K562 (cell line): ENCODE data around the gene EGFR. TPM values are rescaled to one million over a fixed set of nuclear protein-coding genes. Genes with fewer than 3 reads are reported as not detected.

Experiments
- ATAC-seq: fragments of 200-7000 bp; cut with Tn5 transposase; 3 replicates; pipeline ENCODE4 v1.9.1; 2020; ENCODE audit warnings: moderate library complexity
- BruUV-seq: library from RNA; stranded (reverse); fragments of 400-500 nt; replicated peaks from 2 replicates; lab custom pipeline; 2021; lab: Mats Ljungman, UMichigan
- CTCF ChIA-PET: fragments of 300-600 bp; formaldehyde crosslinking; extraction: SDS; loops from one replicate; lab custom pipeline; 2021; ENCODE audit warnings: low intra/inter-chr PET ratio; lab: Yijun Ruan, JAX
- POLR2A ChIA-PET: fragments of 300-600, 350-650 bp; sonication (Branson Sonifier 250); formaldehyde crosslinking; extraction: SDS; loops from one replicate; lab custom pipeline; 2021; ENCODE audit warnings: antibody characterized with exemption, inconsistent platforms; lab: Yijun Ruan, JAX
- DNase-seq, 4 experiments: peaks; one replicate each; pipeline versions ENCODE4 v3.0.0 to v3.0.0-alpha.2; 2011 to 2018; ENCODE audit warnings: low spot score in 3 of 4, mixed read lengths in 3 of 4; ENCODE audit errors: extremely low read depth in 1 of 4
- FAIRE-seq: peaks from 2 replicates; lab custom pipeline; 2011; peaks lifted over from hg19 to GRCh38; lab: Jason Lieb, UNC
- H2AFZ ChIP-seq: 2 replicates; pipeline ENCODE4 v1.6.0; 2011; ENCODE audit warnings: low read depth, low read length, control low read depth, inconsistent platforms
- H3K27ac ChIP-seq: fragments of 200-600 bp; 3 replicates; pipeline ENCODE4 v1.8.0; 2011; ENCODE audit warnings: low read depth, mild to moderate bottlenecking, control low read depth, inconsistent platforms, low read length, moderate library complexity, mixed read lengths; ENCODE audit errors: extremely low read depth
- H3K27me3 ChIP-seq, 2 experiments: fragments of 300-600 bp in 1 of 2; 2 replicates in 1 of 2; 3 replicates in 1 of 2; pipeline versions ENCODE4 v1.6.0 to v1.8.0; 2011; ENCODE audit warnings: inconsistent platforms in 2 of 2, low read length in 2 of 2, mild to moderate bottlenecking in 1 of 2, mixed read lengths in 1 of 2, moderate library complexity in 1 of 2; ENCODE audit not compliant: control insufficient read depth in 2 of 2, insufficient read depth in 2 of 2
- H3K36me3 ChIP-seq: fragments of 300-600 bp; 3 replicates; pipeline ENCODE4 v1.8.0; 2011; ENCODE audit warnings: mild to moderate bottlenecking, low read length, inconsistent platforms; ENCODE audit not compliant: control insufficient read depth, insufficient read depth
- H3K4me1 ChIP-seq, 2 experiments: fragments of 200-600 bp in 1 of 2; replicated peaks in 1 of 2; 2 replicates in 1 of 2; 3 replicates in 1 of 2; pipeline versions ENCODE4 v1.5.1 to v1.8.0; 2011; ENCODE audit warnings: inconsistent platforms in 2 of 2, low read length in 2 of 2, mild to moderate bottlenecking in 1 of 2, mixed read lengths in 1 of 2, moderate library complexity in 1 of 2; ENCODE audit not compliant: control insufficient read depth in 2 of 2, insufficient read depth in 2 of 2
- H3K4me2 ChIP-seq: 2 replicates; pipeline ENCODE4 v1.6.1; 2011; ENCODE audit warnings: low read length, control low read depth, inconsistent platforms, mixed read lengths; ENCODE audit not compliant: insufficient read depth
- H3K4me3 ChIP-seq: fragments of 200-600 bp; sonication (generic), shearing (Covaris generic); 2 replicates; pipeline ENCODE4 v1.5.1; 2016; ENCODE audit warnings: control low read depth, inconsistent platforms
- H3K79me2 ChIP-seq: fragments of 200-600 bp; 3 replicates; pipeline ENCODE4 v1.8.0; 2011; ENCODE audit warnings: low read length, inconsistent platforms; ENCODE audit not compliant: control insufficient read depth, insufficient read depth
- H3K9ac ChIP-seq, 2 experiments: 2 replicates each; pipeline versions ENCODE4 v1.6.0 to v1.6.1; 2011; ENCODE audit warnings: low read depth in 2 of 2, low read length in 2 of 2, control low read depth in 1 of 2, inconsistent platforms in 1 of 2, mild to moderate bottlenecking in 1 of 2, mixed read lengths in 1 of 2; ENCODE audit not compliant: insufficient read depth in 1 of 2
- H3K9me1 ChIP-seq: one replicate; pipeline ENCODE4 v1.6.0; 2011; ENCODE audit warnings: inconsistent platforms, mild to moderate bottlenecking, low read length, moderate library complexity; ENCODE audit not compliant: control insufficient read depth, insufficient read depth
- H3K9me3 ChIP-seq: replicated peaks from 2 replicates; pipeline ENCODE4 v1.5.1; 2011; ENCODE audit warnings: low read depth, low read length, inconsistent platforms; ENCODE audit not compliant: control insufficient read depth, insufficient read depth
- H4K20me1 ChIP-seq: replicated peaks from 2 replicates; pipeline ENCODE4 v1.6.1; 2011; ENCODE audit warnings: low read length, inconsistent platforms, mixed read lengths; ENCODE audit not compliant: control insufficient read depth, insufficient read depth
- CGGBP1 ChIP-seq: fragments of 250-450 bp; sonication (Bioruptor Pico); IDR thresholded peaks from 2 replicates; pipeline ENCODE4 v1.9.0; 2021; ENCODE audit warnings: mild to moderate bottlenecking
- CTBP1 ChIP-seq: fragments of 450-650 bp; IDR thresholded peaks from 2 replicates; pipeline ENCODE4 v1.6.1; 2016; ENCODE audit warnings: borderline replicate concordance
- E2F3 ChIP-seq: fragments of 250-450 bp; sonication (Bioruptor Pico); IDR thresholded peaks from 2 replicates; pipeline ENCODE4 v1.4.0; 2020; ENCODE audit warnings: mild to moderate bottlenecking
- ETS2 ChIP-seq: IDR thresholded peaks from 2 replicates; pipeline ENCODE4 v1.6.1; 2016; ENCODE audit warnings: borderline replicate concordance, missing genetic modification characterization, mild to moderate bottlenecking, moderate library complexity, missing compliant biosample characterization; ENCODE audit not compliant: poor library complexity, severe bottlenecking
- ETV1 ChIP-seq: fragments of 450-650 bp; conservative IDR thresholded peaks from 2 replicates; pipeline ENCODE4 v1.6.1; 2016; ENCODE audit warnings: missing genetic modification characterization, control low read depth, low read depth, missing compliant biosample characterization
- FOXA1 ChIP-seq: fragments of 450-650 bp; IDR thresholded peaks from 2 replicates; pipeline ENCODE4 v1.6.1; 2016; ENCODE audit warnings: mild to moderate bottlenecking, borderline replicate concordance
- GTF2B ChIP-seq: IDR thresholded peaks from 2 replicates; pipeline ENCODE4 v1.6.1; 2011; ENCODE audit not compliant: insufficient read length; ENCODE audit errors: extremely low read depth
- HNRNPL ChIP-seq: fragments of 200-400 bp; formaldehyde crosslinking; IDR thresholded peaks from 2 replicates; pipeline ENCODE4 v1.6.1; 2017; ENCODE audit warnings: low read depth, mild to moderate bottlenecking, low read length
- PML ChIP-seq: IDR thresholded peaks from 2 replicates; pipeline ENCODE4 v1.6.1; 2012; ENCODE audit warnings: low read length, inconsistent platforms
- POLR3A ChIP-seq: IDR thresholded peaks from 2 replicates; pipeline ENCODE4 v1.6.1; 2011; ENCODE audit warnings: borderline replicate concordance, mild to moderate bottlenecking, moderate library complexity; ENCODE audit not compliant: insufficient read length, insufficient read depth; ENCODE audit errors: extremely low read depth
- SMAD3 ChIP-seq: fragments of 450-650 bp; formaldehyde crosslinking; conservative IDR thresholded peaks from 2 replicates; pipeline ENCODE4 v1.4.0; 2020; ENCODE audit warnings: mild to moderate bottlenecking
- TSC22D4 ChIP-seq: fragments of 450-650 bp; IDR thresholded peaks from 2 replicates; pipeline ENCODE4 v1.6.1; 2016; ENCODE audit warnings: missing genetic modification characterization, missing biosample characterization, control low read depth
- TSHZ1 ChIP-seq: fragments of 250-450 bp; sonication (Bioruptor Pico); IDR thresholded peaks from 2 replicates; pipeline ENCODE4 v1.4.0; 2020; ENCODE audit warnings: mild to moderate bottlenecking, moderate library complexity
- ZNF551 ChIP-seq: fragments of 250-450 bp; sonication (Bioruptor Pico); IDR thresholded peaks from 2 replicates; pipeline ENCODE4 v1.5.0; 2021; ENCODE audit warnings: mild to moderate bottlenecking, moderate library complexity
- ZNF764 ChIP-seq: fragments of 250-450 bp; sonication (Bioruptor Pico); IDR thresholded peaks from 2 replicates; pipeline ENCODE4 v1.4.0; 2020; ENCODE audit warnings: low read depth, mild to moderate bottlenecking, moderate library complexity
- WGBS: fragments of 100-300 bp; shearing (Covaris generic); methylation state at CpG from one replicate; pipeline ENCODE4 v1.1.6; 2016; ENCODE audit warnings: low coverage, mixed read lengths; ENCODE audit not compliant: insufficient coverage; ENCODE audit errors: missing lambda C conversion rate; 5-methylcytosine and 5-hydroxymethylcytosine counted together
- in situ Hi-C: fragments of 300-500 bp; cut with MboI; formaldehyde crosslinking; loops from 4 replicates; pipeline ENCODE4 v1.15.0; 2018; ENCODE audit warnings: inconsistent platforms, mixed read lengths
- intact Hi-C: fragments of 100-400 bp; cut with micrococcal nuclease; formaldehyde crosslinking; loops from 2 replicates; pipeline ENCODE4 v1.14.2; 2022
- polyA plus RNA-seq, 8 experiments: library from polyadenylated mRNA; depleted of rRNA in 4 of 8; stranded (reverse) in 5 of 8; unstranded in 3 of 8; fragments of >200 nt; fragmentation: Nextera tagmentation in 2 of 8; fragmentation: Illumina TruSeq in 1 of 8; extraction: Ambion mirVana in 2 of 8; extraction: Trizol in 1 of 8; gene quantifications; 2 replicates each; pipeline versions ENCODE4 v1.2.1 to v1.2.3, GENCODE V29; 2011 to 2014; ENCODE audit warnings: inconsistent platforms in 1 of 8, missing spikeins in 1 of 8
- total RNA-seq, 7 experiments: library from RNA; depleted of rRNA in 6 of 7; stranded (reverse); fragments of >200 nt in 6 of 7; fragmentation: Illumina TruSeq in 2 of 7; extraction: Trizol in 2 of 7; gene quantifications; 2 replicates each; pipeline versions ENCODE4 v1.2.1 to v1.2.3, GENCODE V29; 2011 to 2021; ENCODE audit warnings: low replicate concordance in 1 of 7

The EGFR gene
- total and polyA plus RNA-seq, 9 of the 15 experiments (the other 6 are each of a cell fraction or from before 2014, with no cell fraction given), result 0.13 TPM; not detected in 8

- ChIA-PET CTCF (no interaction called here), POLR2A (no interaction called here)
- Histone ChIP-seq H2AFZ (no peak overlapping the region), H4K20me1 (no peaks in the 10 kb centered on the region), H3K36me3 (no peaks in the 10 kb centered on the region), H3K9me3 (no peaks in the 10 kb centered on the region), H3K27ac (no peak overlapping the region), H3K9ac (no peak overlapping the region), H3K79me2 (no peaks in the 10 kb centered on the region), H3K4me2 (no peak overlapping the region), H3K9me1 (no peaks in the 10 kb centered on the region), H3K27me3 (peaks cover 0 to 7% of the 10 kb centered on the region in 2 experiments; a peak in 3 of 5 replicates), H3K4me1 (peaks cover 4 to 6% of the 10 kb centered on the region in 2 experiments; a peak in 4 of 5 replicates), H3K4me3 (no peak overlapping the region)
- ATAC-seq, result no peak
- WGBS, result 25% methylated on average over 2 of the region's 2 CpGs
- FAIRE-seq, result no peak
- intact Hi-C loops (no loop called here), in situ Hi-C loops (no loop called here)
- DNase-seq, result no peak
- BruUV-seq, result no TSS peak
- TF ChIP-seq ETS2 (tag), result no peak
- no peak for TF ChIP-seq FOXA1
- no peak for TF ChIP-seq SMAD3 (CRISPR knock-in tag)
- TF ChIP-seq CGGBP1 (CRISPR knock-in tag), result no peak
- no peak for TF ChIP-seq TSC22D4 (tag)
- TF ChIP-seq CTBP1, result no peak
- no peak for TF ChIP-seq TSHZ1 (CRISPR knock-in tag)
- TF ChIP-seq HNRNPL, result no peak
- TF ChIP-seq PML, result no peak
- TF ChIP-seq POLR3A, result no peak
- TF ChIP-seq ETV1 (tag), result no peak
- no peak for TF ChIP-seq E2F3 (CRISPR knock-in tag)
- TF ChIP-seq ZNF551 (CRISPR knock-in tag), result no peak
- TF ChIP-seq GTF2B, result no peak
- TF ChIP-seq ZNF764 (CRISPR knock-in tag), result no peak
Measured at GRCh38 chr7:55138663-55139062, 119.8 kb downstream of the EGFR start.
